Stomach (tissue), 9 donors: Measurements from ENCODE around the gene LRPPRC. TPM values are rescaled to one million over a fixed set of nuclear protein-coding genes. Genes with fewer than 3 reads are reported as not detected.

ENCODE experiments used
- DNase-seq, 2 donors: peaks; one replicate each; pipeline versions ENCODE4 v3.0.0 to v3.0.0-alpha.2; 2013 to 2019
- H3K27ac ChIP-seq, 5 donors: fragments of 200-600 bp in 4 of 5; sonication (generic) in 4 of 5; one replicate each; pipeline ENCODE4 v1.5.1; 2013 to 2019; ENCODE audit warnings: mild to moderate bottlenecking in 1 of 5, moderate library complexity in 1 of 5
- H3K27me3 ChIP-seq, 3 donors: fragments of 200-600 bp; sonication (generic); one replicate each; pipeline ENCODE4 v1.5.1; 2017 to 2019; ENCODE audit warnings: mixed run types in 1 of 3
- H3K36me3 ChIP-seq, 4 donors: fragments of 200-600 bp; sonication (generic); 1 replicate in 3 of 4; 2 replicates in 1 of 4; pipeline ENCODE4 v1.5.1; 2016 to 2019
- H3K4me1 ChIP-seq, 4 donors: fragments of 200-600 bp; sonication (generic); one replicate each; pipeline ENCODE4 v1.5.1; 2016 to 2019
- H3K4me3 ChIP-seq, 4 donors: fragments of 200-600 bp; sonication (generic) in 3 of 4; one replicate each; pipeline ENCODE4 v1.5.1; 2016 to 2019; ENCODE audit warnings: mild to moderate bottlenecking in 1 of 4
- H3K9me3 ChIP-seq, 4 donors: fragments of 200-600 bp; sonication (generic); one replicate each; pipeline ENCODE4 v1.5.1; 2016 to 2019
- CTCF ChIP-seq, 7 experiments: fragments of 450-650 bp in 4 of 7; fragments of 200-600 bp in 3 of 7; sonication (generic) in 3 of 7; IDR thresholded peaks; one replicate each; pipeline ENCODE4 v1.5.1; 2016 to 2019; ENCODE audit warnings: antibody characterized with exemption in 7 of 7, control low read depth in 2 of 7, mild to moderate bottlenecking in 1 of 7
- EP300 ChIP-seq: sonication (generic); formaldehyde crosslinking; IDR thresholded peaks from one replicate; pipeline ENCODE4 v1.6.1; 2017; ENCODE audit warnings: antibody characterized with exemption
- POLR2A ChIP-seq, 4 donors: fragments of 450-650 bp; IDR thresholded peaks; one replicate each; pipeline ENCODE4 v1.6.1; 2016; ENCODE audit warnings: antibody characterized with exemption in 4 of 4, control low read depth in 2 of 4, mild to moderate bottlenecking in 1 of 4, moderate library complexity in 1 of 4
- POLR2AphosphoS5 ChIP-seq, 3 donors: sonication (generic); formaldehyde crosslinking; IDR thresholded peaks; one replicate each; pipeline ENCODE4 v1.6.1; 2016; ENCODE audit warnings: antibody characterized with exemption in 3 of 3
- WGBS, 5 donors: extraction: QIAGEN DNeasy Blood & Tissue Kit in 3 of 5; methylation state at CpG; one replicate each; pipeline versions ENCODE4 v1.1.5 to v1.1.7; 2013 to 2018; 5-methylcytosine and 5-hydroxymethylcytosine counted together
- intact Hi-C: fragments of 100-400 bp; cut with DNase I; formaldehyde crosslinking; loops from one replicate; pipeline ENCODE4 v1.15.1; 2023; ENCODE audit warnings: low total_unique reads
- polyA plus RNA-seq, 3 donors: library from polyadenylated mRNA; stranded (reverse); fragments of 200-250 nt; gene quantifications; one replicate each; pipeline ENCODE4 v1.2.3, GENCODE V29; 2013
- total RNA-seq, 5 donors: library from RNA; depleted of rRNA; stranded (reverse); fragments of >200 nt; gene quantifications; one replicate each; pipeline versions ENCODE4 v1.1.0 to v1.2.3, GENCODE V29; 2014 to 2016
- donor health status: healthy with polysubstance abuse.
- donor health status: Bipolar disorder and iron deficiency.
- donor health status: healthy.

LRPPRC gene
- total and polyA plus RNA-seq, 8 donors = 12.6 to 124 (median 35.5) TPM

GRCh38 chr2:43958397-43959275 lies 37.2 kb downstream of the LRPPRC start:
- DNase-seq = no peak
- Histone ChIP-seq H3K9me3 (no peaks in the 10 kb centered on the region), H3K36me3 (peaks cover 45 to 100% (median 99%) of the 10 kb centered on the region in 4 donors), H3K4me1 (no peaks in the 10 kb centered on the region), H3K4me3 (no peak overlapping the region), H3K27me3 (no peaks in the 10 kb centered on the region), H3K27ac (no peak overlapping the region)
- TF ChIP-seq POLR2A (IDR thresholded peaks at IDR 0.05) = no peak
- no peak for TF ChIP-seq POLR2AphosphoS5 (IDR thresholded peaks at IDR 0.05)
- intact Hi-C loops = no loop called here
- WGBS, 5 donors = 80 to 88% (median 84%) methylated on average over 5 of the region's 5 CpGs

GRCh38 chr2:43950383-43951008 lies 45.3 kb downstream of the LRPPRC start:
- Histone ChIP-seq H3K27ac (no peak overlapping the region), H3K4me3 (no peak overlapping the region), H3K36me3 (peaks cover 27 to 98% (median 95%) of the 10 kb centered on the region in 4 donors), H3K9me3 (no peaks in the 10 kb centered on the region), H3K27me3 (no peaks in the 10 kb centered on the region), H3K4me1 (no peaks in the 10 kb centered on the region)
- peak in 3 of 7 experiments; percentile 19 to 30 (median 29) for TF ChIP-seq CTCF (IDR thresholded peaks at IDR 0.05)
- no peak for TF ChIP-seq EP300
- TF ChIP-seq POLR2AphosphoS5 (IDR thresholded peaks at IDR 0.05) = no peak
- no peak for TF ChIP-seq POLR2A (IDR thresholded peaks at IDR 0.05)
- intact Hi-C loops = no loop called here
- 60 to 73% (median 68%) methylated on average over 8 of the region's 8 CpGs for WGBS, 5 donors
- DNase-seq = peak in 1 of 2 donors; percentile 74

GRCh38 chr2:43948370-43948769 lies 47.4 kb downstream of the LRPPRC start:
- no peak for TF ChIP-seq POLR2A (IDR thresholded peaks at IDR 0.05)
- no peak for TF ChIP-seq EP300
- TF ChIP-seq POLR2AphosphoS5 (IDR thresholded peaks at IDR 0.05) = no peak
- no peak for TF ChIP-seq CTCF (IDR thresholded peaks at IDR 0.05)
- Histone ChIP-seq H3K27me3 (no peaks in the 10 kb centered on the region), H3K4me1 (no peaks in the 10 kb centered on the region), H3K36me3 (peaks cover 30 to 96% (median 94%) of the 10 kb centered on the region in 4 donors), H3K9me3 (no peaks in the 10 kb centered on the region), H3K27ac (no peak overlapping the region), H3K4me3 (no peak overlapping the region)
- intact Hi-C loops = no loop called here
- DNase-seq = no peak
- WGBS, 5 donors = 83 to 89% (median 87%) methylated on average over 3 of the region's 3 CpGs

- no peaks in the 10 kb centered on the region for H3K9me3 ChIP-seq
- intact Hi-C loops = no loop called here
- no peaks in the 10 kb centered on the region for H3K27me3 ChIP-seq
- H3K27ac ChIP-seq = no peak overlapping the region
- 86 to 96% (median 88%) methylated on average over 4 of the region's 4 CpGs for WGBS, 5 donors
- H3K4me3 ChIP-seq = no peak overlapping the region
- H3K4me1 ChIP-seq = no peaks in the 10 kb centered on the region
- TF ChIP-seq POLR2A (IDR thresholded peaks at IDR 0.05) (no peak), CTCF (IDR thresholded peaks at IDR 0.05) (no peak), EP300 (no peak), POLR2AphosphoS5 (IDR thresholded peaks at IDR 0.05) (no peak)
- H3K36me3 ChIP-seq = peaks cover 30 to 95% (median 90%) of the 10 kb centered on the region in 4 donors
- DNase-seq = no peak
These were observed 49.1 kb downstream of the LRPPRC start for GRCh38 chr2:43946685-43947084.
